Islet precursor cell (in vitro differentiated cells): ENCODE data around the gene ADGRD2.
"Not testable (repeated sequence)": the region's sequence is repeated elsewhere in the genome, so short reads cannot be mapped to it uniquely, and the experiment has no call there.

Source experiments
- DNase-seq: peaks from one replicate; pipeline ENCODE4 v3.0.0-alpha.2; 2018

Gene ADGRD2

GRCh38 chr9:124450241-124450924 is at the start of gene ADGRD2:
Gene ADGRD2, plus strand, starts transcription at chr9:124450451. Its CDS starts 1,216 bp downstream, at chr9:124451667.
- peak; percentile 90 for DNase-seq

GRCh38 chr9:124403246-124403645 is 47.0 kb upstream of the ADGRD2 start:
- DNase-seq, result no peak

GRCh38 chr9:124409410-124409809 is 40.8 kb upstream of the ADGRD2 start:
- DNase-seq, result no peak

GRCh38 chr9:124410321-124410913 is 39.8 kb upstream of the ADGRD2 start:
- DNase-seq, result no peak

GRCh38 chr9:124411514-124412227 is 38.6 kb upstream of the ADGRD2 start:
- DNase-seq, result no peak

- no peak for DNase-seq
Observed at GRCh38 chr9:124412228-124412575, 38.0 kb upstream of the ADGRD2 start.

GRCh38 chr9:124414612-124415011 is 35.6 kb upstream of the ADGRD2 start:
- no peak for DNase-seq

GRCh38 chr9:124415102-124415851 is 35.0 kb upstream of the ADGRD2 start, which contains the start of gene PSMB7:
Gene PSMB7, minus strand, starts transcription at chr9:124415442. Its CDS starts 17 bp downstream, at chr9:124415425.
- DNase-seq, result peak; percentile 98

GRCh38 chr9:124415852-124416484 is 34.3 kb upstream of the ADGRD2 start:
- no peak for DNase-seq

GRCh38 chr9:124419832-124420489 is 30.3 kb upstream of the ADGRD2 start:
- no peak for DNase-seq

GRCh38 chr9:124420991-124421543 is 29.2 kb upstream of the ADGRD2 start:
- no peak for DNase-seq

GRCh38 chr9:124423155-124423554 is 27.1 kb upstream of the ADGRD2 start:
- no peak for DNase-seq

- DNase-seq, result no peak
Observed at GRCh38 chr9:124423591-124423990, 26.7 kb upstream of the ADGRD2 start.

GRCh38 chr9:124425733-124426132 is 24.5 kb upstream of the ADGRD2 start:
- not testable (repeated sequence) for DNase-seq

- DNase-seq, result no peak
Observed at GRCh38 chr9:124426361-124426760, 23.9 kb upstream of the ADGRD2 start.

GRCh38 chr9:124427281-124427680 is 23.0 kb upstream of the ADGRD2 start:
- no peak for DNase-seq

GRCh38 chr9:124428751-124429529 is 21.3 kb upstream of the ADGRD2 start:
- DNase-seq, result no peak

- DNase-seq, result no peak
Observed at GRCh38 chr9:124429530-124429867, 20.8 kb upstream of the ADGRD2 start.

GRCh38 chr9:124436320-124436719 is 13.9 kb upstream of the ADGRD2 start:
- DNase-seq, result peak; percentile 1

GRCh38 chr9:124437086-124437485 is 13.2 kb upstream of the ADGRD2 start:
- DNase-seq, result peak; percentile 23

- DNase-seq, result peak; percentile 32
Observed at GRCh38 chr9:124438091-124438490, 12.2 kb upstream of the ADGRD2 start.
